ENCODE results near the gene CACNA1D. TPM values are rescaled to one million over a fixed set of nuclear protein-coding genes. Genes with fewer than 3 reads are reported as not detected.

The CACNA1D gene
- total RNA-seq, 1 experiment from 2014 or later = not detected

GRCh38 chr3:53713626-53714025, 219.2 kb downstream of the CACNA1D start:
- Histone ChIP-seq H3K36me3 (ENCODE audit: insufficient read depth, low read length, poor library complexity, severe bottlenecking) (no peaks in the 10 kb centered on the region), H3K4me1 (ENCODE audit: insufficient read depth, low read length, poor library complexity, severe bottlenecking) (no peaks in the 10 kb centered on the region), H3K9me3 (ENCODE audit: low read depth, low read length, poor library complexity, severe bottlenecking) (no peaks in the 10 kb centered on the region), H3K27ac (ENCODE audit: low read depth, low read length, poor library complexity, severe bottlenecking) (no peak overlapping the region), H3K27me3 (replicated peaks; ENCODE audit: insufficient read depth, low read depth, low read length, poor library complexity) (no peaks in the 10 kb centered on the region), H3K4me3 (ENCODE audit: low read depth, low read length, poor library complexity, severe bottlenecking) (no peak overlapping the region)
- ChIA-PET POLR2A (ENCODE audit: low non-redundant PET) (no interaction called here), CTCF (no interaction called here)
- intact Hi-C loops (cut with micrococcal nuclease; ENCODE audit: unreplicated experiment) = no loop called here
- TF ChIP-seq CTCF (conservative IDR thresholded peaks at IDR 0.05; ENCODE audit: low read depth, low read length) = no peak
- TF ChIP-seq EZH2 (IDR thresholded peaks at IDR 0.05; ENCODE audit: borderline replicate concordance, low read depth, low read length, poor library complexity, severe bottlenecking) = no peak
- DNase-seq (ENCODE audit: low spot score) = no peak
- no TSS peak for BruUV-seq (replicated peaks)

- Histone ChIP-seq H3K4me3 (ENCODE audit: low read depth, low read length, poor library complexity, severe bottlenecking) (no peak overlapping the region), H3K4me1 (ENCODE audit: insufficient read depth, low read length, poor library complexity, severe bottlenecking) (no peaks in the 10 kb centered on the region), H3K36me3 (ENCODE audit: insufficient read depth, low read length, poor library complexity, severe bottlenecking) (no peaks in the 10 kb centered on the region), H3K27ac (ENCODE audit: low read depth, low read length, poor library complexity, severe bottlenecking) (no peak overlapping the region), H3K9me3 (ENCODE audit: low read depth, low read length, poor library complexity, severe bottlenecking) (no peaks in the 10 kb centered on the region), H3K27me3 (replicated peaks; ENCODE audit: insufficient read depth, low read depth, low read length, poor library complexity) (no peaks in the 10 kb centered on the region)
- no peak for DNase-seq (ENCODE audit: low spot score)
- TF ChIP-seq CTCF (conservative IDR thresholded peaks at IDR 0.05; ENCODE audit: low read depth, low read length) (no peak), EZH2 (IDR thresholded peaks at IDR 0.05; ENCODE audit: borderline replicate concordance, low read depth, low read length, poor library complexity, severe bottlenecking) (no peak)
- intact Hi-C loops (cut with micrococcal nuclease; ENCODE audit: unreplicated experiment) = no loop called here
- no TSS peak for BruUV-seq (replicated peaks)
- POLR2A ChIA-PET (ENCODE audit: low non-redundant PET) = no interaction called here
- CTCF ChIA-PET = no interaction called here
Measured at GRCh38 chr3:53715815-53716483, 221.5 kb downstream of the CACNA1D start.

GRCh38 chr3:53716998-53717397, 222.6 kb downstream of the CACNA1D start:
- Histone ChIP-seq H3K4me3 (ENCODE audit: low read depth, low read length, poor library complexity, severe bottlenecking) (no peak overlapping the region), H3K36me3 (ENCODE audit: insufficient read depth, low read length, poor library complexity, severe bottlenecking) (no peaks in the 10 kb centered on the region), H3K9me3 (ENCODE audit: low read depth, low read length, poor library complexity, severe bottlenecking) (no peaks in the 10 kb centered on the region), H3K4me1 (ENCODE audit: insufficient read depth, low read length, poor library complexity, severe bottlenecking) (no peaks in the 10 kb centered on the region), H3K27ac (ENCODE audit: low read depth, low read length, poor library complexity, severe bottlenecking) (no peak overlapping the region), H3K27me3 (replicated peaks; ENCODE audit: insufficient read depth, low read depth, low read length, poor library complexity) (no peaks in the 10 kb centered on the region)
- CTCF ChIA-PET = no interaction called here
- POLR2A ChIA-PET (ENCODE audit: low non-redundant PET) = no interaction called here
- BruUV-seq (replicated peaks) = no TSS peak
- intact Hi-C loops (cut with micrococcal nuclease; ENCODE audit: unreplicated experiment) = no loop called here
- TF ChIP-seq EZH2 (IDR thresholded peaks at IDR 0.05; ENCODE audit: borderline replicate concordance, low read depth, low read length, poor library complexity, severe bottlenecking) (no peak), CTCF (conservative IDR thresholded peaks at IDR 0.05; ENCODE audit: low read depth, low read length) (no peak)
- no peak for DNase-seq (ENCODE audit: low spot score)

Measured in A673 (cell line).